ENCODE results near the gene CD2.
"Not testable (repeated sequence)": the region's sequence is repeated elsewhere in the genome, so short reads cannot be mapped to it uniquely, and the experiment has no call there.

CD2 gene

DNA sequence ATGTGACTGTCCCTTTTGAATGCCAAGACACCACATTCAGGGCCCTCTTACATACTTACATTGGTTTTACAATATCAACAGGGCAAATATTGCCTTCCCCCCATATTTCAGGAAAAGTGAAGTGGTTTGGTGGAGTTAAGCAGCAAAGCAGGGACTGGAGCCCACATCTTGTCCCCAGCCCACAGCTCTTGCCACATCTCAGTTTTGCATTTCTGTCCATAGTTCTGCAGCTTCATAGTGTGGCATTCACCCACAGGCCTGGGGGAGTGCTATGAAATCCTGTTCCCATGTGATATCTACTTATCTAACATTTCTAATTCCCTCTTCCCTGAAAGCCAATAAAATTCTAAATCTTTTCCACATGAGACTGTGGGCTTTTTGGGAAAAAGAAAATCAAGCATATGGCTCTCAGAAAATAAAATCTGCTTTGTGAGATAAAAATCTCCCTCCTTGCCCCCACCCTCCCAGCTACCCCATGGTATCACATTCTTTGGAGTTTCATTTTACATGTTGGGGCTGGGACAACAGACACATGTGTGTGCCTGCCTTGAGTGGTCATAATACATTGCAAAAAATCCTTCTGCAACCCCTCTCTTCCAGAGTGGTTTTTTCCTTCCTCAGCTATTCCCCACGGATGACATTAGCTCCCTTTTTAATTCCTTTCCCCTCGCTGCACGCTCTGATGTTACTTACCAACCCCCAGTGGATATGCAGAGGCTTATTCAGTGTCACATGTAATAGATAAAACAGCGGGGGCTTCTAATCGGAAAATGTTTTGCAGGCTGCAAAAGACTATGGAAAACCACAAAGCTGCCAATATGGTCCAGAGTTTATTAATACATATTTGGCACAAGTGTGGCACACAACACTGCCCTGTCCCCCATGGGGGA, 20.5 kb upstream of the CD2 start:
- no peak for FAIRE-seq

GRCh38 chr1:116735246-116735645, 19.0 kb upstream of the CD2 start:
- no peak for FAIRE-seq

GRCh38 chr1:116737020-116737854, 17.0 kb upstream of the CD2 start:
- no peak for FAIRE-seq

- no peak for FAIRE-seq
Observed at GRCh38 chr1:116737855-116738321, 16.3 kb upstream of the CD2 start.

GRCh38 chr1:116738673-116739370, 15.4 kb upstream of the CD2 start:
- no peak for FAIRE-seq

GRCh38 chr1:116739371-116740012, 14.7 kb upstream of the CD2 start:
- FAIRE-seq: no peak

DNA sequence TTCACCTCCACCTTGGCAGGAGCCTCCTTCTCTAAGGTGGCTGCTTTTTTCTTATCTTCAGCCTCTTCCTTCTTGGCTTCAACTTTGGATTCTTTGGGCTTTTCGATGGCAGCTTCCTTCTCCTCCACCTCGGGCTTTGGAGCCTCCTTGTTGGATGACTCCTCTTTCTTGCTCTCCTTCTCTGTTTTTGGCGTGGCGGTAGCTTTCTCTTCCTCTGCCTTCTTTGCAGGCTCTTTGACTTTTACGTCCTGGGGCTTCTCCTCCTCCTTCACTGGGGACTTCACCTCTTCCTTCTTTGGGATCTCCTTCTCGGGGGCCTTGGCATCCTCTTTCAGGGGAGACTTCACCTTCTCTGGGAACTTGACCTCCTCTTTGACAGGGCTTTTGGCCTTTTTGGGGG, 13.9 kb upstream of the CD2 start:
- no peak for FAIRE-seq

- no peak for FAIRE-seq
Observed at GRCh38 chr1:116740746-116741145, 13.5 kb upstream of the CD2 start.

DNA sequence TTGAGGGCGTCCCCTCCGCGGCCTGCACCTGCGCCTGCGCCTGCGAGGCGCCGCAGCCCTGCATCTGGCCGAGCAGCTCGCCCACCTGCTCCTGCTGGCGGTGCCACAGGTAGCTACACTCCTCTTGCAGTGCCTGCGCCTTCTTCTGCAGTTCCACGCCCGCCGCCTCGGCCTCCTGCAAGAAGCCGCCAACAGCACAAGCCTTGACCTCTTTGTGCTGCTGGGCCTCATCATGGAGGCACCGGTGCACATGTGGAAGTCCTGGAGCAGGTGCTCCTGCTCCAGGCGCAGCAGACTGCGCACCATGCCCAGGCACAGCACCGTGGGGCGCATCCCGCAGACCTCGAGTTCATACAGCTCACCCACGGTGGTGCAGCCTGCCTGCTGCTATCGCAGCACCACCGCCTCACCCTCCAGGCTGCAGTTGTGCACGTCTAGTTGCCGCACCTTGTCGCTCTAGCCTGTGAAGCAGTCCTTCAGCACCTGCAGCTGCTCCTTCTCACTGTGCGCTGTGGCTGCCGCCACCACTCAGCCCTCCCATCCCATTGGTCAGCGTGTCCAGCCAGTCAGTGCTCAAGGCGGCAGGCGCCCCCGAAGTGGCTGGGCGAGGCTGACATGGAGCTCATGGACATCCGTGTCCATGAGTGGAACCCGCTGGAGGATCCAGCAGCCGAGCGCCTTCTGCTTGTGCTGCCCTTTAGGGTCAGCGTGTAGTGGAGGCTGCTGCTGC, 12.2 kb upstream of the CD2 start:
- no peak for FAIRE-seq

DNA sequence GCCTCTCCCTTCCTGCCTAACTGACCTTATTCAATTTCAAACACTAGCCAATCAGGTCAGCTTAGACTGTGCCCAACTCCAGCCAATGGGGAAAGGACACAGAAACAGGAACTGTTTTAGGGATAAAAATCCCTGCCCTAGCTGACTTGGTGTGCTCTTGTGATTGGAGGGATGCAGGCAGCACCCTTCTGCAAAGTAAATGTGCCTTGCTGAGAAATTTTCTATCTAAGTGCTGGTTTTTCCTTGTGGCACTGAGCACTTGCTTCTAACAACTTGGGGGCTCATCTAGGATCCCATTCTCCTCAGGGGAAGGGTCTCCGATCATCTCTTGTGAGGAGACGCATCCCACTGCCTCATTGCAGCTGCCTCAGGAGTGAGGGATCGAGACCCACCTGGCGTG, 10.7 kb upstream of the CD2 start:
- FAIRE-seq: no peak

DNA sequence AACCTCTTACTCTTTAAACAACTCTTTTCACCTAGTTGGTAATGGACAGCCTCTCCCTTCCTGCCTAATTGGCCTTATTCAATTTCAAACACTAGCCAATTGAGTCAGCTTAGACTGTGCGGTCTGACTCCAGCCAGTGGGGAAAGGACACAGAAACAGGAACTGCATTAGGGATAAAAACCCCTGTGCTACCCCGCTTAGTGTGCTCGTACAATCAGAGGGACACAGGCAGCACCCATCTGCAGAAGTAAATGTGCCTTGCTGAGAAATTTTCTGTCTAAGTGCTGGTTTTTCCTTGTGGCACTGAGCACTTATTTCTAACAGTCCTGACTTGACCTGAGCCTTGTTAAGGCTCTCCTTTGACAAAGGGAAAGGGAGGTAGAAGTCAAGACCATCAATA, 6.0 kb upstream of the CD2 start:
- no peak for FAIRE-seq

DNA sequence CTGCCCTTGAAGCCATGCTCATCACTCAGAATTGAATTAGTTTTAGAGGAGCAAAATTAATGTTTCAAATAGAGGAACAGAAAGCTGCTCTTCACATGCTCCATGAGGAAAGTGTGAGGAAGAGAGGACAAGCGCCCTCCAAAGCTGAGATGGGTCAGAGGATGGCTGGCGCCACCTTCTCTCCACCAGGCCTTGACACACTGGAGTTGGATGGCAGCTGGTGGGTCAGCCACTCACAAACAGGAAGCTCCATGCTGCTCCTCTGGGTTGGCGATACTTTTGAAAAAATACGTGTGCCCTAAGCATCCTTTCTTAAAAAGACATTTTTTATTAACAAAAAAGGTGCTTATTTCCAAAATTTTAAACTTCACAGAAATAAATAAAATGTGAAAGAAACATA, 3.1 kb upstream of the CD2 start:
- FAIRE-seq: no peak

- no peak for FAIRE-seq
Observed at GRCh38 chr1:116751621-116752020, 2.6 kb upstream of the CD2 start.

GRCh38 chr1:116753312-116753711, 918 bp upstream of the CD2 start:
- FAIRE-seq: no peak

- no peak for FAIRE-seq
Observed at GRCh38 chr1:116755066-116755465, 836 bp downstream of the CD2 start.

GRCh38 chr1:116755681-116756080, 1.5 kb downstream of the CD2 start:
- no peak for FAIRE-seq

- not testable (repeated sequence) for FAIRE-seq
Observed at GRCh38 chr1:116756092-116756491, 1.9 kb downstream of the CD2 start.

- not testable (repeated sequence) for FAIRE-seq
Observed at GRCh38 chr1:116758456-116758815, 4.2 kb downstream of the CD2 start.

DNA sequence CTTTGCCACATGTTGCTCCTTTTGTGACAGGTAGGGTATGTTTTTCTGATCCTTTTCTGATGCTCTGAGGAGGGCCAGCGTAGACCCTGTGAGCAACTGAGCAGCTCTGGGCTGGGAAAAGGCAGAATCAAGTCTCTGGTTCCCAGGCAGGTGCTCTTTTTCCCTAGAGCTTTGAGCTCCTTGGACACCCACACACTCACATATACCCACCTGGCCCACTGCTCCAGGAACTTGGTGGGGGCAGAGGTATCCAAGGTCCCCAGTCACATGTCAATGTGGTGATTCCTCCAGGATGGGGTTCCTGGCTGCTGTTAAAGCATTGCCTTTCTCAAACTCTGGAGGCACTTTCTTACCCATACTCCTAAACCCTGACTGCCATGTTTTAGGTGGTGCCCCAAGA, 5.4 kb downstream of the CD2 start:
- no peak for FAIRE-seq

GRCh38 chr1:116760487-116760886, 6.3 kb downstream of the CD2 start:
- no peak for FAIRE-seq

GRCh38 chr1:116760996-116761665, 6.9 kb downstream of the CD2 start:
- no peak for FAIRE-seq

DNA sequence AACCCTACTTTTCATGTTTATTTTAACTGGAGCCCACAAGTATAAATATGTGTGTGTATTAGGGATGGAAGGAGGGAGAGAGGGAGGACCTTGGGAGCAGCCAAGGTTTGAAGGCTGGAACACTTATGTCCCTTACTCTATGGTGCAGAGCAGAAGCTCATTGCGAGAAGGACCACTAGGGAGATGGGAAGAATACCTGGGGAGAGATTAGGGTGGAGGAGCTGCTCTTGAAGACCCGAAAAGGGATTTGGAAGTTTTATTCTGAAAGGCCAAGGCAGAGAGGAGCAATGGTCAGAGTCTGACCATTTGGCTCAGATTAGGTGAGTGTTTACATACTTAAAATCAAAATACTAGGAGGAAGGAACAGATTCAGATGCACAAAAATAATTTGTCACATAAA, 8.1 kb downstream of the CD2 start:
- FAIRE-seq: no peak

Data from A204.1 (cell line).